A673 (cell line): ENCODE data around the gene GSTM3. TPM values are rescaled to one million over a fixed set of nuclear protein-coding genes. Genes with fewer than 3 reads are reported as not detected.

Experiments used
- BruUV-seq: library from RNA; stranded (reverse); fragments of 400-500 nt; replicated peaks from 2 replicates; lab custom pipeline; 2021; lab: Mats Ljungman, UMichigan
- CTCF ChIA-PET: fragments of 300-600 bp; sonication (Branson Sonifier 250); formaldehyde crosslinking; loops from one replicate; lab custom pipeline; 2022; ENCODE audit warnings: antibody characterized with exemption; lab: Charles Lee
- POLR2A ChIA-PET: fragments of 300-600 bp; sonication (Branson Sonifier 250); formaldehyde crosslinking; loops from one replicate; lab custom pipeline; 2022; ENCODE audit warnings: antibody characterized with exemption; ENCODE audit not compliant: low non-redundant PET; lab: Charles Lee
- DNase-seq: peaks from one replicate; pipeline ENCODE4 v3.0.0-alpha.2; 2015; ENCODE audit warnings: low spot score
- H3K27ac ChIP-seq: fragments of 200-600 bp; sonication (generic); 2 replicates; pipeline ENCODE4 v1.5.1; 2016; ENCODE audit warnings: mixed run types, low read depth, mild to moderate bottlenecking, mixed read lengths, antibody characterized with exemption, low read length; ENCODE audit not compliant: poor library complexity, severe bottlenecking
- H3K27me3 ChIP-seq: fragments of 200-600 bp; sonication (generic); replicated peaks from 2 replicates; pipeline ENCODE4 v1.6.1; 2017; ENCODE audit warnings: mixed run types, low read depth, mild to moderate bottlenecking, mixed read lengths, antibody characterized with exemption, low read length; ENCODE audit not compliant: insufficient read depth, poor library complexity
- H3K36me3 ChIP-seq: fragments of 200-600 bp; sonication (generic); 2 replicates; pipeline ENCODE4 v1.6.1; 2016; ENCODE audit warnings: mixed run types, mild to moderate bottlenecking, mixed read lengths, antibody characterized with exemption, low read length; ENCODE audit not compliant: insufficient read depth, poor library complexity, severe bottlenecking
- H3K4me1 ChIP-seq: fragments of 200-600 bp; sonication (generic); 2 replicates; pipeline ENCODE4 v1.6.1; 2017; ENCODE audit warnings: mixed run types, mild to moderate bottlenecking, mixed read lengths, antibody characterized with exemption, low read length; ENCODE audit not compliant: insufficient read depth, poor library complexity, severe bottlenecking
- H3K4me3 ChIP-seq: fragments of 200-600 bp; sonication (generic); 2 replicates; pipeline ENCODE4 v1.5.1; 2016; ENCODE audit warnings: low read depth, mixed run types, mild to moderate bottlenecking, mixed read lengths, low read length; ENCODE audit not compliant: poor library complexity, severe bottlenecking
- H3K9me3 ChIP-seq: fragments of 200-600 bp; sonication (generic); 2 replicates; pipeline ENCODE4 v1.6.1; 2016; ENCODE audit warnings: mixed run types, low read depth, mild to moderate bottlenecking, mixed read lengths, antibody characterized with exemption, low read length; ENCODE audit not compliant: poor library complexity, severe bottlenecking
- EZH2 ChIP-seq: fragments of 200-600 bp; sonication (generic); IDR thresholded peaks from 2 replicates; pipeline ENCODE4 v1.6.1; 2017; ENCODE audit warnings: borderline replicate concordance, low read depth, mild to moderate bottlenecking, mixed read lengths, antibody characterized with exemption, low read length; ENCODE audit not compliant: poor library complexity, severe bottlenecking
- intact Hi-C: fragments of 100-400 bp; cut with micrococcal nuclease; formaldehyde crosslinking; loops from one replicate; pipeline ENCODE4 v1.10.0; 2022; ENCODE audit not compliant: unreplicated experiment
- total RNA-seq: library from RNA; stranded (reverse); gene quantifications from 2 replicates; pipeline ENCODE4 v1.2.3, GENCODE V29; 2021
- TF ChIP-seq, protein P1 (sequence below): fragments of 300-800, 200-600 bp; sonication (generic); conservative IDR thresholded peaks from 2 replicates; pipeline ENCODE4 v1.5.1; 2017; ENCODE audit warnings: low read depth, mild to moderate bottlenecking, antibody characterized with exemption, low read length, moderate library complexity, mixed read lengths

The GSTM3 gene
- total RNA-seq, 1 experiment from 2014 or later: 72.2 TPM

DNA sequence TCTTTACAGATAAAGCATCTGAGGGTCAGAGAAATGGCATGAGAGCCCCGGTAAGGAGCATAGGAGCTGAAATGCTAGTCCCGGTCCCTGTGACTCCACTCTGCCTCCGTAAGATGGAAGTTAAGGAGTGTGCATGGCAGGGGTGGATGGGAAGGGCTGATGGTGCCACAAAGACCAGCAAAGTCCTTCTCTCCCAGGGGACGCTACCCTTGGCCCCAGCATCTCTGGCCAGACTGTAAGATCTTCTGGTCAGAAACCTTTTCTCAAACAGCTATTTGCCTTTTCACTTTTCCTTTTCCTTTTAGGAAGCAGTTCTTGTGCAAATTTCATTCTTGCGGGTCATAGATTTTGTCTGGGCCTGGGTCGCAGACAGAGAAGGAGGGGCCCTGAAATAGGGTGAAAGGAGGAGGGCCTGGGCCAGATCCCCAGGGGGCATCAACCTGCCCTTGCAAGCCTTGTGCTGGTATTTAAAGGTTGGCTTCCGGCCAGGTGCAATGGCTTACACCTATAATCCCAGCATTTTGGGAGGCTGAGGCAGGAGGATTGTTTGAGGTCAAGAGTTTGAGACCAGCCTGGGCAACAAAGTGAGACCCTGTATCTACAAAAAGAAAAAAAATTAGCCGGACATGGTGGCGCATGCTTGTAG, 37.3 kb upstream of the GSTM3 start:
- H3K9me3 ChIP-seq: no peaks in the 10 kb centered on the region
- ChIA-PET POLR2A (no interaction called here), CTCF (interaction anchor here (4.5 kb wide), 1 partner anchor 205 kb away, joined by 95 read pairs; the partner anchor contains the start of gene AHCYL1)
- H3K36me3 ChIP-seq: no peaks in the 10 kb centered on the region
- no peaks in the 10 kb centered on the region for H3K4me1 ChIP-seq
- TF ChIP-seq, protein P1, sequence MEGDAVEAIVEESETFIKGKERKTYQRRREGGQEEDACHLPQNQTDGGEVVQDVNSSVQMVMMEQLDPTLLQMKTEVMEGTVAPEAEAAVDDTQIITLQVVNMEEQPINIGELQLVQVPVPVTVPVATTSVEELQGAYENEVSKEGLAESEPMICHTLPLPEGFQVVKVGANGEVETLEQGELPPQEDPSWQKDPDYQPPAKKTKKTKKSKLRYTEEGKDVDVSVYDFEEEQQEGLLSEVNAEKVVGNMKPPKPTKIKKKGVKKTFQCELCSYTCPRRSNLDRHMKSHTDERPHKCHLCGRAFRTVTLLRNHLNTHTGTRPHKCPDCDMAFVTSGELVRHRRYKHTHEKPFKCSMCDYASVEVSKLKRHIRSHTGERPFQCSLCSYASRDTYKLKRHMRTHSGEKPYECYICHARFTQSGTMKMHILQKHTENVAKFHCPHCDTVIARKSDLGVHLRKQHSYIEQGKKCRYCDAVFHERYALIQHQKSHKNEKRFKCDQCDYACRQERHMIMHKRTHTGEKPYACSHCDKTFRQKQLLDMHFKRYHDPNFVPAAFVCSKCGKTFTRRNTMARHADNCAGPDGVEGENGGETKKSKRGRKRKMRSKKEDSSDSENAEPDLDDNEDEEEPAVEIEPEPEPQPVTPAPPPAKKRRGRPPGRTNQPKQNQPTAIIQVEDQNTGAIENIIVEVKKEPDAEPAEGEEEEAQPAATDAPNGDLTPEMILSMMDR: no peak
- no peak for TF ChIP-seq EZH2
- H3K4me3 ChIP-seq: no peak overlapping the region
- DNase-seq: no peak
- intact Hi-C loops: loop anchor here (10.0 kb wide), 2 partner anchors 237 to 337 kb away; partner anchors contain the start of gene UBL4B
- H3K27ac ChIP-seq: no peak overlapping the region
- H3K27me3 ChIP-seq: no peaks in the 10 kb centered on the region
- no TSS peak for BruUV-seq

DNA sequence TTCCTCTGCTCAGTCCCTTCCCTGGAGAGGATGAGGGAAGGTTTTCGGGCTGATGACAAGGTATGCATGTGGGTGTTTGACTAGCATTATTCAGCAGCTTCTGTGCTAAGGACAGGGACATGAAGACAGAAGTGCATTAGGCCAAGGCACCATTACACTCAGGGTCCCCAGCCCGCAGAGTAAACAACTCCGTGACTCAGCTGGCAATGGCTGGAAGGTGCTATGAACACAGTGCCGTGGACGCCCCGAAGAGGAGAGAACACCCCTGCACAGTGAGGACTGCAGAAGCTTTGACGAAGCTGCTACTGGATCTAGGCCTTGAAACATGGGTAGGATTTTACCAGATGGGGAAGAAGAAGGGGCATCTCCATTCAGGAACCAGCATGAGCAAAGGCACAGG, 36.6 kb upstream of the GSTM3 start:
- H3K4me1 ChIP-seq: peaks cover 4% of the 10 kb centered on the region
- ChIA-PET CTCF (interaction anchor here (1.0 to 4.5 kb wide), 10 partner anchors 14 to 234 kb away, joined by 3 to 95 read pairs (median 6); partner anchors contain the start of gene AHCYL1), POLR2A (no interaction called here)
- H3K4me3 ChIP-seq: no peak overlapping the region
- BruUV-seq: no TSS peak
- TF ChIP-seq, protein P1: no peak
- no peak for TF ChIP-seq EZH2
- H3K36me3 ChIP-seq: no peaks in the 10 kb centered on the region
- no peaks in the 10 kb centered on the region for H3K27me3 ChIP-seq
- no peaks in the 10 kb centered on the region for H3K9me3 ChIP-seq
- no peak overlapping the region for H3K27ac ChIP-seq
- no peak for DNase-seq
- intact Hi-C loops: loop anchor here (10.0 kb wide), 2 partner anchors 237 to 337 kb away; partner anchors contain the start of gene UBL4B

DNA sequence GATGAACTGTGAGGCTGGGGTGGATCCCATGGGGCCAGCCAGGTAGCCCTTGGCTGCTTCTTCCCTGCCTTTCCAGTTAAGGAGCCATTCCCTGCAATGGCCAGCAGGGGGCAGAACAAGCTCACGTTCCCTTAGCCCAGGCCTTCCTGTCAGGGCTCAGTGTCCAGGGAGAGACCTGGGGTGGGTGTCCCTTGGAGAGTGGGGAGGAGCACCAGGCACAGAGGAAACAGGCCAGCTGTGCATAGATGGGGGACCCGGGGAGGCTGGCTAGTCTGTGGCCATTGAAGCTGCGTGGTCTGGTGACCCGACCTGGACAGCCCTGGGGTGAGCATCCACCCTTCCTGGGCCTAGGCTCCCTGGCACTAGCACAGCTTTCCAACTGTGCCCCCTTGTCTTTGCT, 36.1 kb upstream of the GSTM3 start:
- TF ChIP-seq EZH2: no peak
- TF ChIP-seq, protein P1: peak; percentile 97
- no peak overlapping the region for H3K4me3 ChIP-seq
- no TSS peak for BruUV-seq
- POLR2A ChIA-PET: no interaction called here
- H3K36me3 ChIP-seq: no peaks in the 10 kb centered on the region
- no peak overlapping the region for H3K27ac ChIP-seq
- H3K9me3 ChIP-seq: no peaks in the 10 kb centered on the region
- CTCF ChIA-PET: interaction anchor here (0.6 to 4.5 kb wide), 11 partner anchors 15 to 234 kb away, joined by 3 to 95 read pairs (median 6); partner anchors contain the start of gene AHCYL1
- H3K27me3 ChIP-seq: no peaks in the 10 kb centered on the region
- intact Hi-C loops: loop anchor here (1.0 to 10.0 kb wide), 3 partner anchors 207 to 338 kb away; partner anchors contain the start of genes AHCYL1 and UBL4B
- peak; percentile 90 for DNase-seq
- peaks cover 7% of the 10 kb centered on the region for H3K4me1 ChIP-seq
